Hypothalamus (tissue), 51 donors: ENCODE results near the gene ZSCAN20.

ENCODE experiments used
- DNase-seq, 51 donors: peaks; one replicate each; lab custom pipeline; 2025; lab: John Stamatoyannopoulos, UW

Gene ZSCAN20

GRCh38 chr1:33443080-33443704 is 29.3 kb upstream of the ZSCAN20 start:
- DNase-seq, result no peak

DNA sequence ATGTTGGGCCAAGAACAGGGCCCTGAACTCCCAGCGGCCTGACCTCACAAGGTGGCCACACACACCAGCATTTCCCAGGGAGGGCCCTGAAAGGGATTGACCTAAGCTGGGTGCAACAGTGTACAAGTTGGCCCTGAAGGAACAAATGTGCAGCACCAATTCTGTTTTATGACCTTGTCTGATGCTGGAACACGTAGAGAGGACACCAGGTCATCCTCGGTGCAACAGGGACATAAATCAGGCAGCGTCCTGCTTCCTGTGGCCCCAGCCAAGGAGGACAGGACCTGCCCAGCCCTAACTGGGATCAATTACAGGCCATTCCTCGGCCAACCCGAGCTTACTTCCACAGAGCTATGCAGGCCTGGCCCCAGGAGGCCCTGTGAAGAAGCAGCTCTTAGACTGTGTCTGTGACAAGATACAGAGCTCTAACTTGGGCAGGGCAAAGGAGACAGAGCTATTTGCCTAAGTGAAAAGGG is 28.7 kb upstream of the ZSCAN20 start:
- no peak for DNase-seq

- DNase-seq, result no peak
Observed at GRCh38 chr1:33445108-33445507, 27.3 kb upstream of the ZSCAN20 start.

DNA sequence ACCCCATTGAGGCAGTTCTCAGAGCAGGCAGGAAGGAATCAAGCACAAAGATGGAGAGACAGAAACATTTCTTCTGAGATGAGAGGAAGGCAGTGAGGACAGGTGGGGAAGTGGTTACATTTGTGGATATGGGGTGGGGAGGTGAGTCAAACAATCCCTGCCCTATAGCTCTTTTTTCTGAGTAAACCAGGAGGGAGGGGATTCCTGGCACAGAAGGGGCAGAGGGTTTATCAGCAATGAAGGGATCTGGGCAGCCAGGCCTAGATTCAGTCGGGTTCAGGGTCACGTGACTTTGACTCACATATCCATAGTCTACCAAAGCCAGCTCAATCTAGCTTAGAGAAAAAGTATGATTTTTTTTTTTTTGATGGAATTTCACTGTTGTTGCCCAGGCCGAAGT is 25.9 kb upstream of the ZSCAN20 start:
- DNase-seq, result no peak

- no peak for DNase-seq
Observed at GRCh38 chr1:33454646-33455282, 17.7 kb upstream of the ZSCAN20 start.

- DNase-seq, result peak in 30 of 51 donors; percentile 9 to 68 (median 28)
Observed at GRCh38 chr1:33455539-33456501, 16.6 kb upstream of the ZSCAN20 start.

DNA sequence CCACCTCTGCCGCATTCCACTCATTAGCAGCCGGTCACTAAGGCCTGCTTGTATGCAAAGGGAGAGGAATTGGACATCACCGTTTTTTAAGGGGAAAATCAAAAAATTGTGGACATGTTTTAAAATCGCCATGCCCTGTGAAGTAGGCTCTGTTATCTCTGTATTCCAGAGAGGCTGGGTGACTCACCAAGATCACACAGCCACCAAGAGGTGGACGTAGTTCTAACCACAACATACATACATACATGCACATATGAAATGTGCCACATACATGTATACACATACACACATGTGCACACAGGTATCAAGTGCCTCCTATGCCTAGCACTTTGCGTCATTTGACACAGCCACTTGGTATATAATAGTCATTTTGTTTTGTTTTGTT is 16.0 kb upstream of the ZSCAN20 start:
- no peak for DNase-seq

DNA sequence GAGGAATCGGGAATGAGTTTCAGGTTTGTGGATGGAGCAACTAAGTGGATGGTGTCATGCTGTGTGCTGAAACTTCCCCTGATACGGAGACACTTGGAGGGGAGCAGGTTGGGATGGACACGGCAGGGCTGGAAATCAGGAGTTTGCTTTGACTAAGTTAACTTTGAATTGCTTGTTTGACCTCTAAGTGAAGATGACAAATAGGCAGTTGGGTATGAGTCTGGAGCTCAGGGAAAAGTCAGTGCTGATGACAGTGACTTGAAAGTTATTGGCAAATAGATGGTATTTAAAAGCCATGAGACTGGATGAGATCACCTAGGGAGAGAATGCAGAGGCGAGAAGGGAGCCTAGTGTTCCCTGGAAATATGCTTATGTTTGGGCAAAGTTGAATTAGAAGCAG is 12.8 kb upstream of the ZSCAN20 start:
- no peak for DNase-seq

GRCh38 chr1:33460144-33460543 is 12.3 kb upstream of the ZSCAN20 start:
- DNase-seq, result no peak

- peak in 8 of 51 donors; percentile 14 to 37 (median 20) for DNase-seq
Observed at GRCh38 chr1:33460947-33461629, 11.4 kb upstream of the ZSCAN20 start.

DNA sequence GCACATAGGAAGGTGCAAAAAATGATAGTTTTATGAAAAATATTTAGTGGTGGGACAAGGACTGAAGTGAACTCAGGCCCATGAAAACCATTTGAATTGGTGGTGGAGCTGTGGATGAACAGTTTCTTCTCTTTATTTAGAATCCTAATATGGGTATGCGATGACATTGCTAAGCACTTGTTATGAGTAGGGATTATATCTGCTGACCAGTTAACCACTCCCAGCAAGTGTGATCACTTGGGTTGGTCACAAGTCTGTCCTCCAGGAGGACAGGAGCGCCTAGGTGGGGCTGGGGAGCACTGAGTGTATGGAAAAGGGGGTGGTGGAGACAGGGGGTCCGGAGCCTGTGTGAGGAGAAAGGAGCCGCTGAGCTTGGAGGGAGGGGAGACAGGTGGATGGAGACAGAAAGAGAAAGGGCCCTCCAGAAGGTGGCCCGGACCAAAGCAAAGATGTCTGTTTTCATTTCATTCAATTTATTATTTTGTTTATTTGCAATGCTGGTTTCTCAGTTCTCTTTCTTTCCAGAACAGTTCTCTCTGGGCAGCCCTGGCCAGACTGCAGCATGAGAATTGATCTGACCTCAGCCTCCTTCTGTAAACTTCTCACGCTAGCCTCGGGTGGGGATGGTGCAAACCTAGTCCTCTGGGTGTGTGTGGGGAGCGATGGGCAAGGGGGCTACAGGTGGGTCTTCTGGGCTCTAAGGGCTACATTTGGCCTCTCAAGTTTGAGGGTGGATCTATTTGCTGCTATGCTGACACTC is 9.9 kb upstream of the ZSCAN20 start:
- DNase-seq, result no peak

GRCh38 chr1:33464552-33464951 is 7.9 kb upstream of the ZSCAN20 start:
- DNase-seq, result no peak

DNA sequence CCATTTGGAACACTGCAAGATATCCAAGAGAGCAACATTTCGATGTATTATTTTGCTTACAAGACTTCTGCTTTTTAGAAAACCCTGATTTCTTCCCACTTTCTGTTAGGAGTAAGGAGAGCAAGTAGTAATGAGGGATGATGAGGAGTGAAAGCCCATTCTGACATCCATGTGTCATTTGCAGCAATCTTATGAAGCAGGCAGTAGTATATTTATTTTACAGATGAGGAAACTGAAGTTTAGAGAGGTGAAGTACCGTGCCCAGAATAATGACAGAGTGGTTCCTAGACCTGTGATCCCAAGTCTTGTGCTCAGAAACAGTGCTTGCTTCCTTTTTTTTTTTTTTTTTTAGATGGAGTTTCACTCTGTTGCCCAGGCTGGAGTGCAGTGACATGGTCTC is 7.1 kb upstream of the ZSCAN20 start:
- DNase-seq, result no peak

DNA sequence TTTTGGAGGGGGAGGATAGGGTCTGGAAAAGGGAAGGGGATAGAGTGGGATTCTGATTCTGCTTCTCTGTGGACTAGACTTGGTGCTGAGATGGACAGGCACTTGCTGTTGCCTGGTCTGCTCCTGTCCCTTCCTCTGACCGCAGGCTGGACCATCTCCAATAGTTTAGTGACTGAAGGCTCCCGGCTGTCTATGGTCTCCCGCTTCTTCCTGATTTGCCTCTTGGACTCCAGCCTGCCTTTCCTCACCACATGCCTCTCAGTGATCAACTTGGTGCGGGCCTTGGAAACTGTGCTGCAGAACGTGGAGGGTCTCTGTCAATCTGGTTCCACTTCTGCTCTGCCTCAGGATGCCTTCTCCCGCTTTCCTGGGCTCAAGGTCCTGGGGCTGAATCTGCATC is 6.3 kb upstream of the ZSCAN20 start:
- peak in 1 of 51 donors; percentile 17 for DNase-seq

GRCh38 chr1:33468011-33468410 is 4.4 kb upstream of the ZSCAN20 start:
- DNase-seq, result peak in 4 of 51 donors; percentile 6 to 10 (median 7)

DNA sequence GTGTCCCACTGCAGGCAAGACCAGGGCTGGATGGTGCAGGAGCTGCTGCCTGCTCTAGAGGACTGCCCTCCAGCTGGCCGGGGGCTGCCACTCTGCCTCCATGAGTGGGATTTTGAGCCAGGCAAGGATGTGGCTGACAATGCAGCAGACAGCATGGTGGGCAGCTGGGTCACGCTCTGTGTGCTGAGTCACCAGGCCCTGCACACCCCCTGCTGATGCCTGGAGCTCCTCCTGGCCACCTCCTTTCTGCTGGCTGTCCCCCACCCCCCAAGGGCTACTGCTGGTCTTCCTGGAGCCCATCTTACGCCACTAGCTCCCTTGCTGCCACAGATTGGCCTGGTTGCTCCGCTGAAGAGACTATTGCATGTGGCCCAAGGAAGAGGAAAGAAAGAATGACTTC is 3.9 kb upstream of the ZSCAN20 start:
- peak in 1 of 51 donors; percentile 21 for DNase-seq

- no peak for DNase-seq
Observed at GRCh38 chr1:33468967-33469366, 3.5 kb upstream of the ZSCAN20 start.

GRCh38 chr1:33469691-33470090 is 2.8 kb upstream of the ZSCAN20 start:
- DNase-seq, result no peak

GRCh38 chr1:33470495-33471012 is 1.9 kb upstream of the ZSCAN20 start:
- peak in 46 of 51 donors; percentile 20 to 87 (median 60) for DNase-seq

DNA sequence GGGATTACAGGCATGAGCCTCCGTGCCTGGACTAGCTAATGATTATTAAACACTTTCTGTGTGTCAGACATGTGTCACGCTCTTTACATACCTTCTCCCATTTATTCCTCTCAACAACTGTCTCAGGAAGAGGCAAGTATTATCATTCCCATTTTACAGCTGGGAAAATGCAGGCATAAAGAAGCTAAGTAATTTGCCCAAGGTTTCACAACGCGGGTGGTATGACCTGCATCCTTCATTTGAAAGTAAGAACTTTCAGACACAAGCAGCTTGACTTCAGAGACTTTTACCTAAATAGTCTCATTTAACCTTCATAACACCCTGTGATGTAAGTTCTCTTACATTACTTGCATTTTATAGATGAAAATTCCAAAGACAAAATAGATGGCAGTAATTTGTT is 1.0 kb upstream of the ZSCAN20 start:
- DNase-seq, result no peak
